Superior temporal gyrus (tissue), 1 donor: ENCODE measurements around the gene CSAG1.
"Not testable (repeated sequence)": the region's sequence is repeated elsewhere in the genome, so short reads cannot be mapped to it uniquely, and the experiment has no call there.

Experiments used
- DNase-seq: peaks from one replicate; pipeline ENCODE4 v3.0.0-alpha.2; 2016; ENCODE audit errors: extremely low spot score

CSAG1 gene

DNA sequence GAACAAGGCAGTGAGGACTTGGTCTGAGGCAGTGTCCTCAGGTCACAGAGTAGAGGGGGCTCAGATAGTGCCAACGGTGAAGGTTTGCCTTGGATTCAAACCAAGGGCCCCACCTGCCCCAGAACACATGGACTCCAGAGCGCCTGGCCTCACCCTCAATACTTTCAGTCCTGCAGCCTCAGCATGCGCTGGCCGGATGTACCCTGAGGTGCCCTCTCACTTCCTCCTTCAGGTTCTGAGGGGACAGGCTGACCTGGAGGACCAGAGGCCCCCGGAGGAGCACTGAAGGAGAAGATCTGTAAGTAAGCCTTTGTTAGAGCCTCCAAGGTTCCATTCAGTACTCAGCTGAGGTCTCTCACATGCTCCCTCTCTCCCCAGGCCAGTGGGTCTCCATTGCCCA is 33.1 kb downstream of the CSAG1 start:
- not testable (repeated sequence) for DNase-seq

DNA sequence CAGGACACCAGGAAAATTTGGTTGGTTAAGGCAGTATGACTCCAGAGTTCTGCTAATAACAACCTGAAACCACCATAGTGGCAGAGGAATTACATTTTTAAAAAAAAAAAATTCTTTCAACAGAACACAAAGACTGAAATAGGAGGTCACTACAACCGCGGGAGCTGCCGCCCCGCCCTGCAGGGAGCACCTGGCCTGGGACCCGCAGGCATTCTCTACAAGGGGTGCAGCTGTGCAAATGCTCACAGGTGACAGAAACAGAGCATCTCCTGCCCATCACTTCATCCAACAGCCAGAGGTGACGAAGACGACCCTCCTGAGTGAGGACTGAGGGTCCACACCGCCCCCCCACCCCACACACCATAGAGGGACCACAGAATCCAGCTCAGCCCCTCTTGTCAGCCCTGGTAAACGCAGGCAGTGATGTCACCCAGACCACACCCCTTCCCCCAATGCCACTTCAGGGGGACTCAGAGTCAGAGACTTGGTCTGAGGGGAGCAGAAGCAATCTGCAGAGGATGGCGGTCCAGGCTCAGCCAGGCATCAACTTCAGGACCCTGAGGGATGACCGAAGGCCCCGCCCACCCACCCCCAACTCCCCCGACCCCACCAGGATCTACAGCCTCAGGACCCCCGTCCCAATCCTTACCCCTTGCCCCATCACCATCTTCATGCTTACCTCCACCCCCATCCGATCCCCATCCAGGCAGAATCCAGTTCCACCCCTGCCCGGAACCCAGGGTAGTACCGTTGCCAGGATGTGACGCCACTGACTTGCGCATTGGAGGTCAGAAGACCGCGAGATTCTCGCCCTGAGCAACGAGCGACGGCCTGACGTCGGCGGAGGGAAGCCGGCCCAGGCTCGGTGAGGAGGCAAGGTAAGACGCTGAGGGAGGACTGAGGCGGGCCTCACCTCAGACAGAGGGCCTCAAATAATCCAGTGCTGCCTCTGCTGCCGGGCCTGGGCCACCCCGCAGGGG is 35.3 kb downstream of the CSAG1 start, which contains the start of gene MAGEA3:
TSS of gene MAGEA3 (plus strand) at position 843 of the 980 bp plus-strand sequence. CDS start 2,039 bp downstream, outside the sequence.
- DNase-seq = not testable (repeated sequence)

DNA sequence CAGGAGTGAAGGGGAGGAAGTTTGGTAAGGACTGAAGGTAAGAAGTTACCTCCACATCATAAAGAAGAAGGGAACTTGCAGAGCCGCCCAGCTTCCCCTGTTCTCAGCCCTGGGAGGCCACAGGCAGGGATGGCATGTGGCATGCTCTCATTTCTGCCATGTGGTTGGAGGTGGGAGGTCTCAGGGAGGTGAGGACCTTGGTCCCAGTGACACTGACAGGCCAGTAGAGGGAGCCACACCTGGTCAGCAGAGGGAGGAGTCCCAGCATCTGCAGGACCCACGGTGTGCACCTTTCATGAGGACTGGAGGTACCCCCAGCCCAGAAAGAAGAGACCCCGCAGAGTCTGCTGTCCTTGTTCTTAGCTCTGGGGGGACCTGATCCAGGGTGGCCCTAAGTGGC is 52.5 kb downstream of the CSAG1 start:
- DNase-seq = not testable (repeated sequence)
